Measurements from ENCODE around the gene KLF15. TPM values are rescaled to one million over a fixed set of nuclear protein-coding genes. Genes with fewer than 3 reads are reported as not detected.

Gene KLF15
- total RNA-seq, 1 donor from 2014 or later, result 0.14 TPM

GRCh38 chr3:126306888-126307482 is 50.2 kb downstream of the KLF15 start:
- H3K27ac Mint-ChIP-seq, result no peak overlapping the region
- peaks cover 9% of the 10 kb centered on the region for H3K9me3 Mint-ChIP-seq
- peaks cover 2% of the 10 kb centered on the region for H3K27me3 Mint-ChIP-seq (ENCODE audit: low read depth)
- intact Hi-C loops (cut with micrococcal nuclease), result no loop called here
- no peak for DNase-seq (ENCODE audit: low spot score)
- H3K36me3 Mint-ChIP-seq (ENCODE audit: low read depth), result no peaks in the 10 kb centered on the region
- no peak overlapping the region for H3K4me3 Mint-ChIP-seq (ENCODE audit: low read depth)
- H3K4me1 Mint-ChIP-seq (ENCODE audit: low read depth), result no peaks in the 10 kb centered on the region

GRCh38 chr3:126306397-126306796 is 50.8 kb downstream of the KLF15 start:
- intact Hi-C loops (cut with micrococcal nuclease), result no loop called here
- H3K9me3 Mint-ChIP-seq, result peaks cover 9% of the 10 kb centered on the region
- DNase-seq (ENCODE audit: low spot score), result no peak
- H3K36me3 Mint-ChIP-seq (ENCODE audit: low read depth), result no peaks in the 10 kb centered on the region
- H3K27ac Mint-ChIP-seq, result no peak overlapping the region
- no peak overlapping the region for H3K4me3 Mint-ChIP-seq (ENCODE audit: low read depth)
- H3K27me3 Mint-ChIP-seq (ENCODE audit: low read depth), result peaks cover 2% of the 10 kb centered on the region
- no peaks in the 10 kb centered on the region for H3K4me1 Mint-ChIP-seq (ENCODE audit: low read depth)

- no peak for DNase-seq (ENCODE audit: low spot score)
- no peaks in the 10 kb centered on the region for H3K36me3 Mint-ChIP-seq (ENCODE audit: low read depth)
- H3K27ac Mint-ChIP-seq, result no peak overlapping the region
- H3K9me3 Mint-ChIP-seq, result peaks cover 9% of the 10 kb centered on the region
- H3K4me1 Mint-ChIP-seq (ENCODE audit: low read depth), result no peaks in the 10 kb centered on the region
- intact Hi-C loops (cut with micrococcal nuclease), result no loop called here
- peaks cover 2% of the 10 kb centered on the region for H3K27me3 Mint-ChIP-seq (ENCODE audit: low read depth)
- no peak overlapping the region for H3K4me3 Mint-ChIP-seq (ENCODE audit: low read depth)
These were observed 51.8 kb downstream of the KLF15 start for GRCh38 chr3:126305427-126305826.

GRCh38 chr3:126304704-126305103 is 52.5 kb downstream of the KLF15 start:
- Mint-ChIP-seq H3K4me1 (ENCODE audit: low read depth) (no peaks in the 10 kb centered on the region), H3K36me3 (ENCODE audit: low read depth) (no peaks in the 10 kb centered on the region), H3K27me3 (ENCODE audit: low read depth) (peaks cover 2% of the 10 kb centered on the region), H3K27ac (no peak overlapping the region), H3K4me3 (ENCODE audit: low read depth) (no peak overlapping the region), H3K9me3 (peaks cover 9% of the 10 kb centered on the region)
- no peak for DNase-seq (ENCODE audit: low spot score)
- intact Hi-C loops (cut with micrococcal nuclease), result no loop called here

- Mint-ChIP-seq H3K27ac (no peak overlapping the region), H3K36me3 (ENCODE audit: low read depth) (no peaks in the 10 kb centered on the region), H3K27me3 (ENCODE audit: low read depth) (peaks cover 2% of the 10 kb centered on the region), H3K9me3 (peaks cover 9% of the 10 kb centered on the region), H3K4me3 (ENCODE audit: low read depth) (no peak overlapping the region), H3K4me1 (ENCODE audit: low read depth) (no peaks in the 10 kb centered on the region)
- no peak for DNase-seq (ENCODE audit: low spot score)
- intact Hi-C loops (cut with micrococcal nuclease), result no loop called here
These were observed 52.9 kb downstream of the KLF15 start for GRCh38 chr3:126304291-126304690.

- no peaks in the 10 kb centered on the region for H3K36me3 Mint-ChIP-seq (ENCODE audit: low read depth)
- no peaks in the 10 kb centered on the region for H3K4me1 Mint-ChIP-seq (ENCODE audit: low read depth)
- no peak for DNase-seq (ENCODE audit: low spot score)
- H3K4me3 Mint-ChIP-seq (ENCODE audit: low read depth), result no peak overlapping the region
- no peak overlapping the region for H3K27ac Mint-ChIP-seq
- intact Hi-C loops (cut with micrococcal nuclease), result no loop called here
- H3K27me3 Mint-ChIP-seq (ENCODE audit: low read depth), result peaks cover 2% of the 10 kb centered on the region
- H3K9me3 Mint-ChIP-seq, result peaks cover 9% of the 10 kb centered on the region
These were observed 53.9 kb downstream of the KLF15 start for GRCh38 chr3:126303272-126303671.

- Mint-ChIP-seq H3K36me3 (ENCODE audit: low read depth) (no peaks in the 10 kb centered on the region), H3K9me3 (peaks cover 9% of the 10 kb centered on the region)
These were observed 56.3 kb downstream of the KLF15 start for GRCh38 chr3:126300761-126301481.

GRCh38 chr3:126300001-126300760 is 57.0 kb downstream of the KLF15 start:
- no peaks in the 10 kb centered on the region for H3K4me1 Mint-ChIP-seq (ENCODE audit: low read depth)
- peaks cover 2% of the 10 kb centered on the region for H3K27me3 Mint-ChIP-seq (ENCODE audit: low read depth)
- H3K36me3 Mint-ChIP-seq (ENCODE audit: low read depth), result no peaks in the 10 kb centered on the region
- peaks cover 9% of the 10 kb centered on the region for H3K9me3 Mint-ChIP-seq
- DNase-seq (ENCODE audit: low spot score), result no peak
- H3K27ac Mint-ChIP-seq, result no peak overlapping the region
- no peak overlapping the region for H3K4me3 Mint-ChIP-seq (ENCODE audit: low read depth)
- intact Hi-C loops (cut with micrococcal nuclease), result no loop called here

More at GRCh38 chr3:126300761-126301481, 56.3 kb downstream of the KLF15 start:
- H3K4me3 Mint-ChIP-seq (ENCODE audit: low read depth), result no peak overlapping the region
- no peak for DNase-seq (ENCODE audit: low spot score)
- no peak overlapping the region for H3K27ac Mint-ChIP-seq
- intact Hi-C loops (cut with micrococcal nuclease), result no loop called here
- H3K27me3 Mint-ChIP-seq (ENCODE audit: low read depth), result peaks cover 2% of the 10 kb centered on the region
- no peaks in the 10 kb centered on the region for H3K4me1 Mint-ChIP-seq (ENCODE audit: low read depth)

DNA sequence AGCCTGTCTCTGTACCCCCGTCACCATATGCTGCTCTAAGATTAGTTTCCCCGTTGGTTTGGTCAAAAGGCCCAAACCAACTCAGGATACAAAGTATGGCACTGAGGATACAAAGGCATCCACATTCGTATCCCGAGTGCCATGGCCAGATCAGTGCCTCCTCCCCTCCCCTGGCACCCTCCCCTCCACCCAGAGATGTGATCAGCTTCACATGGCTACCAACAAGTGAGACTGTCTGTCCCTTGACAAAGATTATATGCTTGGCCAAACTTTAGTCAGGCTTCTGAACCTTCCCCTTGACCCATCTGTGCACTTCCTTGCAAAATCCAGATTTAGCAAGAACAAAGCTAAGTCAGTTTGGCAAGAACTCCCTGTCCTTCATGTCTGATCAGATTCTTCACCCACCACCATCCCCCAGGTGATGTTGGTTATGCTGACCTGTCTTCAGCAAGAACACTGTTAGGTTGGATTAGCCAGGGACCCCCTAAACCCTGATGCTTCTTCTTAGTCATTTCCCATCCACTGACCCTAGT is 61.7 kb downstream of the KLF15 start:
- H3K36me3 Mint-ChIP-seq (ENCODE audit: low read depth), result no peaks in the 10 kb centered on the region
- intact Hi-C loops (cut with micrococcal nuclease), result no loop called here
- peaks cover 5% of the 10 kb centered on the region for H3K27me3 Mint-ChIP-seq (ENCODE audit: low read depth)

GRCh38 chr3:126294211-126294808 is 62.9 kb downstream of the KLF15 start:
- Mint-ChIP-seq H3K9me3 (no peaks in the 10 kb centered on the region), H3K27ac (no peak overlapping the region), H3K36me3 (ENCODE audit: low read depth) (no peaks in the 10 kb centered on the region), H3K27me3 (ENCODE audit: low read depth) (peaks cover 16% of the 10 kb centered on the region), H3K4me1 (ENCODE audit: low read depth) (no peaks in the 10 kb centered on the region), H3K4me3 (ENCODE audit: low read depth) (no peak overlapping the region)
- DNase-seq (ENCODE audit: low spot score), result no peak
- intact Hi-C loops (cut with micrococcal nuclease), result no loop called here

More for the DNA sequence above, 61.7 kb downstream of the KLF15 start:
- no peak overlapping the region for H3K27ac Mint-ChIP-seq
- H3K4me3 Mint-ChIP-seq (ENCODE audit: low read depth), result no peak overlapping the region
- DNase-seq (ENCODE audit: low spot score), result no peak
- no peaks in the 10 kb centered on the region for H3K9me3 Mint-ChIP-seq
- H3K4me1 Mint-ChIP-seq (ENCODE audit: low read depth), result no peaks in the 10 kb centered on the region

DNA sequence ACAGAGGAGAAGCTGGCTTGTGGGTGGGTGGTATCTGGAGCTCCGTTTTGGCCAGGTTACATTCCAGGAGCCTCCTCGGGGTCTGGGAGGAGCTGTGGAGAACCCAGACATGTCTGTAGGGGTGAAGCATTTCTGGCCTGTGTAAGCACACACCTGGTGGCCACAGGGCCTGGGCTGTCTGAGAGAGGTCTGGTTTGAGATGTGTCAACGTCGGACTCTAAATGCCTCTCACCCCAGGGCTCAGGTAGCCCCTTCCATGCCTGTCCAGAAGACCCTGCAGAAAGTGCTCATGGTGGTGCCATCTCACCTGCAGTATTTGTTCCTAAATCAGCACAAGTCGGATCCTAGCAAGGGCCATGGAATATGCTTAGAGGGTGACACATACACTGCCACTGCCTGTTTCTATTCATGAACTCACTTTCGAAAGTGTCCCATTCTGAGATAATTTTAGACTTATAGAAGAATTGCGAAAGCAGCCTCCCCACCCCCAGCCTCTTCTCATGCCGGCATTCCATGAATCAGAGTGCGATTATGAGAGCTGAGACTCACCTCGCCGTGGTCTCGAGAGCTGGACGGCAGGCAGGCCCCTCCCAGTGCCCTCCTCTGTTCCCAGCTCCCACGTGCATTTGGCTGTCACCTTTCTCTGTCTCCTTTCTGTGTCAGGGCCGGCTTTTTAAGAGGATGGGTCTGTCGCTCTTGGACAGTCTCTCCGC is 63.7 kb downstream of the KLF15 start:
- no peaks in the 10 kb centered on the region for H3K9me3 Mint-ChIP-seq
- intact Hi-C loops (cut with micrococcal nuclease), result no loop called here
- H3K36me3 Mint-ChIP-seq (ENCODE audit: low read depth), result no peaks in the 10 kb centered on the region
- H3K27me3 Mint-ChIP-seq (ENCODE audit: low read depth), result peaks cover 21% of the 10 kb centered on the region
- no peak overlapping the region for H3K4me3 Mint-ChIP-seq (ENCODE audit: low read depth)
- no peaks in the 10 kb centered on the region for H3K4me1 Mint-ChIP-seq (ENCODE audit: low read depth)
- no peak for DNase-seq (ENCODE audit: low spot score)
- H3K27ac Mint-ChIP-seq, result no peak overlapping the region

Measured in activated T-helper 2 cell treated with anti-CD3 and anti-CD28 coated beads, Interferon-gamma antibody, Interleukin-2, Interleukin-4, amounts not matched to agents 10 μg/mL and 5 μg/mL and 100 μg/mL, durations not matched to agents 14 hours and 24 hours and 36 hours (primary cell).